GM23338 (cell line): ENCODE results near the gene NFKB1. TPM values are rescaled to one million over a fixed set of nuclear protein-coding genes. Genes with fewer than 3 reads are reported as not detected.

Experiments used
- ATAC-seq: fragments of 200-7000 bp; cut with Tn5 transposase; 3 replicates; pipeline ENCODE4 v1.9.1; 2020
- DNase-seq: peaks from one replicate; pipeline ENCODE4 v3.0.0-alpha.2; 2015; ENCODE audit warnings: low spot score
- H2AFZ ChIP-seq: fragments of 200-600 bp; sonication (generic); 2 replicates; pipeline ENCODE4 v1.8.0; 2016; ENCODE audit warnings: antibody characterized with exemption, mild to moderate bottlenecking, moderate library complexity
- H3F3A ChIP-seq: fragments of 200-600 bp; sonication (generic); replicated peaks from 2 replicates; pipeline ENCODE4 v1.8.0; 2017; ENCODE audit warnings: antibody characterized with exemption, mixed run types, low read depth
- H3K27ac ChIP-seq: fragments of 200-600 bp; sonication (generic); 2 replicates; pipeline ENCODE4 v1.6.1; 2016; ENCODE audit warnings: low read depth
- H3K27me3 ChIP-seq: fragments of 200-600 bp; sonication (generic); 2 replicates; pipeline ENCODE4 v1.8.0; 2016; ENCODE audit warnings: mild to moderate bottlenecking, mixed run types, moderate library complexity; ENCODE audit not compliant: insufficient read depth
- H3K36me3 ChIP-seq: fragments of 200-600 bp; sonication (generic); 2 replicates; pipeline ENCODE4 v1.8.0; 2016; ENCODE audit warnings: mild to moderate bottlenecking; ENCODE audit not compliant: insufficient read depth
- H3K4me1 ChIP-seq: fragments of 200-600 bp; sonication (generic); 2 replicates; pipeline ENCODE4 v1.8.0; 2016; ENCODE audit warnings: mild to moderate bottlenecking, moderate library complexity; ENCODE audit not compliant: insufficient read depth
- H3K4me2 ChIP-seq: fragments of 200-600 bp; sonication (generic); 2 replicates; pipeline ENCODE4 v1.7.1; 2017; ENCODE audit warnings: mixed run types
- H3K4me3 ChIP-seq: fragments of 200-600 bp; sonication (generic); 2 replicates; pipeline ENCODE4 v1.6.1; 2016; ENCODE audit warnings: mixed run types
- H3K79me2 ChIP-seq: fragments of 200-600 bp; sonication (generic); replicated peaks from 2 replicates; pipeline ENCODE4 v1.8.0; 2017; ENCODE audit warnings: mild to moderate bottlenecking; ENCODE audit not compliant: insufficient read depth
- H3K9me2 ChIP-seq: fragments of 200-600 bp; sonication (generic); 2 replicates; pipeline ENCODE4 v1.8.0; 2017; ENCODE audit not compliant: insufficient read depth
- H4K20me1 ChIP-seq: fragments of 200-600 bp; sonication (generic); replicated peaks from 2 replicates; pipeline ENCODE4 v1.8.0; 2017; ENCODE audit warnings: mild to moderate bottlenecking; ENCODE audit not compliant: insufficient read depth
- H3K27ac Mint-ChIP-seq: 2 replicates; pipeline ENCODE4 v1.8.0; 2020; ENCODE audit warnings: inconsistent platforms, mild to moderate bottlenecking, moderate library complexity, mixed read lengths
- H3K27me3 Mint-ChIP-seq: 3 replicates; pipeline ENCODE4 v1.8.0; 2022; ENCODE audit warnings: low read depth, mild to moderate bottlenecking, moderate library complexity, mixed read lengths, inconsistent platforms; ENCODE audit not compliant: insufficient read depth, poor library complexity
- H3K36me3 Mint-ChIP-seq: 3 replicates; pipeline ENCODE4 v1.8.0; 2021; ENCODE audit warnings: low read depth, mild to moderate bottlenecking, inconsistent platforms, moderate library complexity, mixed read lengths
- H3K4me1 Mint-ChIP-seq: 3 replicates; pipeline ENCODE4 v1.8.0; 2020; ENCODE audit warnings: mild to moderate bottlenecking, inconsistent platforms, mixed read lengths
- H3K4me3 Mint-ChIP-seq: 3 replicates; pipeline ENCODE4 v1.8.0; 2021; ENCODE audit warnings: moderate library complexity, mild to moderate bottlenecking, inconsistent platforms, mixed read lengths
- H3K9me3 Mint-ChIP-seq: 3 replicates; pipeline ENCODE4 v1.8.0; 2020; ENCODE audit warnings: moderate library complexity, mild to moderate bottlenecking, inconsistent platforms, mixed read lengths
- EZH2phosphoT487 ChIP-seq: fragments of 200-600 bp; sonication (generic); IDR thresholded peaks from one replicate; pipeline ENCODE4 v1.8.1; 2018; ENCODE audit warnings: antibody characterized with exemption; ENCODE audit not compliant: unreplicated experiment
- JUNB ChIP-seq: IDR thresholded peaks from one replicate; pipeline ENCODE4 v1.6.1; 2016; ENCODE audit warnings: antibody characterized with exemption; ENCODE audit not compliant: unreplicated experiment
- NANOG ChIP-seq: IDR thresholded peaks from 2 replicates; pipeline ENCODE4 v1.6.1; 2016; ENCODE audit warnings: antibody characterized with exemption, borderline replicate concordance
- POLR2AphosphoS5 ChIP-seq: IDR thresholded peaks from 2 replicates; pipeline ENCODE4 v1.6.1; 2016; ENCODE audit warnings: antibody characterized with exemption, low read depth
- ZNF114 ChIP-seq: fragments of 250-450 bp; sonication (Bioruptor Pico); IDR thresholded peaks from 2 replicates; pipeline ENCODE4 v1.5.0; 2020; ENCODE audit warnings: mild to moderate bottlenecking, moderate library complexity
- polyA plus RNA-seq: library from polyadenylated mRNA; unstranded; fragments of >200 nt; fragmentation: Nextera tagmentation; extraction: Ambion mirVana; gene quantifications from 2 replicates; pipeline ENCODE4 v1.2.1, GENCODE V29; 2016
- total RNA-seq: library from RNA; depleted of rRNA; stranded (reverse); fragments of >200 nt; shearing (Covaris generic); gene quantifications from 2 replicates; pipeline ENCODE4 v1.2.3, GENCODE V29; 2014
- TF ChIP-seq, protein P1 (sequence below): IDR thresholded peaks from 2 replicates; pipeline ENCODE4 v1.6.1; 2016; ENCODE audit warnings: antibody characterized with exemption
- TF ChIP-seq, protein P2 (sequence below): fragments of 250-450 bp; sonication (Bioruptor Pico); IDR thresholded peaks from 2 replicates; pipeline ENCODE4 v1.5.0; 2020; ENCODE audit warnings: mild to moderate bottlenecking, moderate library complexity

Gene NFKB1
- total and polyA plus RNA-seq, 2 experiments from 2014 or later = 0.82 to 4.6 TPM

DNA sequence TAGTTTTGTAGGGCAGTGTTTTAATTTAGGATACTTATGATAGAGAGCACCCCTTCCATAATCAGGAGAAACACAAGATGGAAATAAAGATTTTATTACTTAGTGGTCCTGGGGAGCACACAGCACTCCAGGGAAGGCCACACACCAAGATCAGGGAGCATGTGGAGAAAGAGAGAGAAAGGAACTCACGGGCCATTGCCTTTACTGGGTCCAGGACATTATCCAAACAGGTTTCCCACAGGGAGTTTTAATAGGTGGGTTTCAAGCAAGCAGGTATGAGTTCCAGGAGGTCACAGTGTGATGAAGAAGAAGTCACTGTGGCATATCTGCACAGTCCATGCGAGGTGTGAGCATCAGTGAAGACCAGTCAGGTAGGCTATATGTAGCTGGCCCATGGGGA lies 46.8 kb downstream of the NFKB1 start:
- no peaks in the 10 kb centered on the region for H3K9me3 Mint-ChIP-seq
- Histone ChIP-seq H3K27me3 (no peaks in the 10 kb centered on the region), H3K79me2 (no peaks in the 10 kb centered on the region), H4K20me1 (no peaks in the 10 kb centered on the region), H3F3A (no peaks in the 10 kb centered on the region), H3K4me1 (no peaks in the 10 kb centered on the region), H3K4me3 (no peak overlapping the region), H2AFZ (no peak overlapping the region), H3K27ac (no peak overlapping the region), H3K36me3 (no peaks in the 10 kb centered on the region), H3K9me2 (no peaks in the 10 kb centered on the region; the same call in 1 of the 2 replicates), H3K4me2 (no peak overlapping the region)
- H3K4me3 Mint-ChIP-seq = no peak overlapping the region
- no peak overlapping the region for H3K27ac Mint-ChIP-seq
- TF ChIP-seq NANOG = no peak
- no peak for TF ChIP-seq JUNB
- TF ChIP-seq, protein P1, sequence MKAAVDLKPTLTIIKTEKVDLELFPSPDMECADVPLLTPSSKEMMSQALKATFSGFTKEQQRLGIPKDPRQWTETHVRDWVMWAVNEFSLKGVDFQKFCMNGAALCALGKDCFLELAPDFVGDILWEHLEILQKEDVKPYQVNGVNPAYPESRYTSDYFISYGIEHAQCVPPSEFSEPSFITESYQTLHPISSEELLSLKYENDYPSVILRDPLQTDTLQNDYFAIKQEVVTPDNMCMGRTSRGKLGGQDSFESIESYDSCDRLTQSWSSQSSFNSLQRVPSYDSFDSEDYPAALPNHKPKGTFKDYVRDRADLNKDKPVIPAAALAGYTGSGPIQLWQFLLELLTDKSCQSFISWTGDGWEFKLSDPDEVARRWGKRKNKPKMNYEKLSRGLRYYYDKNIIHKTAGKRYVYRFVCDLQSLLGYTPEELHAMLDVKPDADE = no peak
- TF ChIP-seq POLR2AphosphoS5 = no peak
- TF ChIP-seq ZNF114 (CRISPR knock-in tag) = no peak
- TF ChIP-seq, protein P2, sequence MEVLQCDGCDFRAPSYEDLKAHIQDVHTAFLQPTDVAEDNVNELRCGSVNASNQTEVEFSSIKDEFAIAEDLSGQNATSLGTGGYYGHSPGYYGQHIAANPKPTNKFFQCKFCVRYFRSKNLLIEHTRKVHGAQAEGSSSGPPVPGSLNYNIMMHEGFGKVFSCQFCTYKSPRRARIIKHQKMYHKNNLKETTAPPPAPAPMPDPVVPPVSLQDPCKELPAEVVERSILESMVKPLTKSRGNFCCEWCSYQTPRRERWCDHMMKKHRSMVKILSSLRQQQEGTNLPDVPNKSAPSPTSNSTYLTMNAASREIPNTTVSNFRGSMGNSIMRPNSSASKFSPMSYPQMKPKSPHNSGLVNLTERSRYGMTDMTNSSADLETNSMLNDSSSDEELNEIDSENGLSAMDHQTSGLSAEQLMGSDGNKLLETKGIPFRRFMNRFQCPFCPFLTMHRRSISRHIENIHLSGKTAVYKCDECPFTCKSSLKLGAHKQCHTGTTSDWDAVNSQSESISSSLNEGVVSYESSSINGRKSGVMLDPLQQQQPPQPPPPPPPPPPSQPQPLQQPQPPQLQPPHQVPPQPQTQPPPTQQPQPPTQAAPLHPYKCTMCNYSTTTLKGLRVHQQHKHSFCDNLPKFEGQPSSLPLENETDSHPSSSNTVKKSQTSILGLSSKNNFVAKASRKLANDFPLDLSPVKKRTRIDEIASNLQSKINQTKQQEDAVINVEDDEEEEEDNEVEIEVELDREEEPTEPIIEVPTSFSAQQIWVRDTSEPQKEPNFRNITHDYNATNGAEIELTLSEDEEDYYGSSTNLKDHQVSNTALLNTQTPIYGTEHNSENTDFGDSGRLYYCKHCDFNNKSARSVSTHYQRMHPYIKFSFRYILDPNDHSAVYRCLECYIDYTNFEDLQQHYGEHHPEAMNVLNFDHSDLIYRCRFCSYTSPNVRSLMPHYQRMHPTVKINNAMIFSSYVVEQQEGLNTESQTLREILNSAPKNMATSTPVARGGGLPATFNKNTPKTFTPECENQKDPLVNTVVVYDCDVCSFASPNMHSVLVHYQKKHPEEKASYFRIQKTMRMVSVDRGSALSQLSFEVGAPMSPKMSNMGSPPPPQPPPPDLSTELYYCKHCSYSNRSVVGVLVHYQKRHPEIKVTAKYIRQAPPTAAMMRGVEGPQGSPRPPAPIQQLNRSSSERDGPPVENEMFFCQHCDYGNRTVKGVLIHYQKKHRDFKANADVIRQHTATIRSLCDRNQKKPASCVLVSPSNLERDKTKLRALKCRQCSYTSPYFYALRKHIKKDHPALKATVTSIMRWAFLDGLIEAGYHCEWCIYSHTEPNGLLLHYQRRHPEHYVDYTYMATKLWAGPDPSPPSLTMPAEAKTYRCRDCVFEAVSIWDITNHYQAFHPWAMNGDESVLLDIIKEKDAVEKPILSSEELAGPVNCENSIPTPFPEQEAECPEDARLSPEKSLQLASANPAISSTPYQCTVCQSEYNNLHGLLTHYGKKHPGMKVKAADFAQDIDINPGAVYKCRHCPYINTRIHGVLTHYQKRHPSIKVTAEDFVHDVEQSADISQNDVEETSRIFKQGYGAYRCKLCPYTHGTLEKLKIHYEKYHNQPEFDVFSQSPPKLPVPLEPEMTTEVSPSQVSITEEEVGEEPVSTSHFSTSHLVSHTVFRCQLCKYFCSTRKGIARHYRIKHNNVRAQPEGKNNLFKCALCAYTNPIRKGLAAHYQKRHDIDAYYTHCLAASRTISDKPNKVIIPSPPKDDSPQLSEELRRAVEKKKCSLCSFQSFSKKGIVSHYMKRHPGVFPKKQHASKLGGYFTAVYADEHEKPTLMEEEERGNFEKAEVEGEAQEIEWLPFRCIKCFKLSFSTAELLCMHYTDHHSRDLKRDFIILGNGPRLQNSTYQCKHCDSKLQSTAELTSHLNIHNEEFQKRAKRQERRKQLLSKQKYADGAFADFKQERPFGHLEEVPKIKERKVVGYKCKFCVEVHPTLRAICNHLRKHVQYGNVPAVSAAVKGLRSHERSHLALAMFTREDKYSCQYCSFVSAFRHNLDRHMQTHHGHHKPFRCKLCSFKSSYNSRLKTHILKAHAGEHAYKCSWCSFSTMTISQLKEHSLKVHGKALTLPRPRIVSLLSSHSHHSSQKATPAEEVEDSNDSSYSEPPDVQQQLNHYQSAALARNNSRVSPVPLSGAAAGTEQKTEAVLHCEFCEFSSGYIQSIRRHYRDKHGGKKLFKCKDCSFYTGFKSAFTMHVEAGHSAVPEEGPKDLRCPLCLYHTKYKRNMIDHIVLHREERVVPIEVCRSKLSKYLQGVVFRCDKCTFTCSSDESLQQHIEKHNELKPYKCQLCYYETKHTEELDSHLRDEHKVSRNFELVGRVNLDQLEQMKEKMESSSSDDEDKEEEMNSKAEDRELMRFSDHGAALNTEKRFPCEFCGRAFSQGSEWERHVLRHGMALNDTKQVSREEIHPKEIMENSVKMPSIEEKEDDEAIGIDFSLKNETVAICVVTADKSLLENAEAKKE (CRISPR knock-in tag) = no peak
- TF ChIP-seq EZH2phosphoT487 = no peak
- H3K27me3 Mint-ChIP-seq = no peaks in the 10 kb centered on the region
- DNase-seq (no peak), ATAC-seq (no peak)
- H3K4me1 Mint-ChIP-seq = no peaks in the 10 kb centered on the region
- no peaks in the 10 kb centered on the region for H3K36me3 Mint-ChIP-seq
